GM12878 (cell line): ENCODE measurements around the gene GUCY1A2. TPM values are rescaled to one million over a fixed set of nuclear protein-coding genes. Genes with fewer than 3 reads are reported as not detected.

Source experiments
- ATAC-seq: fragments of 200-7000 bp; cut with Tn5 transposase; 3 replicates; pipeline ENCODE4 v1.9.1; 2020; ENCODE audit warnings: mild to moderate bottlenecking, moderate library complexity
- BruUV-seq: library from RNA; stranded (reverse); fragments of 400-500 nt; replicated peaks from 2 replicates; lab custom pipeline; 2021; lab: Mats Ljungman, UMichigan
- CTCF ChIA-PET: fragments of 300-600 bp; sonication (Branson Sonifier 250); formaldehyde crosslinking; extraction: SDS; loops from one replicate; lab custom pipeline; 2021; ENCODE audit warnings: inconsistent platforms; lab: Yijun Ruan, JAX
- POLR2A ChIA-PET: fragments of 350-600 bp; formaldehyde crosslinking; extraction: SDS; loops from one replicate; lab custom pipeline; 2021; ENCODE audit warnings: inconsistent platforms; lab: Charles Lee
- RAD21 ChIA-PET: fragments of 300-600 bp; sonication (Branson Sonifier 250); formaldehyde crosslinking; loops from one replicate; lab custom pipeline; 2023; ENCODE audit warnings: antibody characterized with exemption; ENCODE audit not compliant: unreplicated experiment; lab: Charles Lee
- SMC1A ChIA-PET: fragments of 300-600 bp; sonication (Branson Sonifier 250); formaldehyde crosslinking; loops from one replicate; lab custom pipeline; 2023; ENCODE audit not compliant: unreplicated experiment, uncharacterized antibody; lab: Charles Lee
- DNase-seq: peaks from one replicate; pipeline ENCODE4 v3.0.0-alpha.2; 2011; ENCODE audit warnings: low read depth, low spot score
- FAIRE-seq: peaks from 3 replicates; lab custom pipeline; 2011; peaks lifted over from hg19 to GRCh38; lab: Jason Lieb, UNC
- H2AFZ ChIP-seq: 2 replicates; pipeline ENCODE4 v1.6.0; 2011; ENCODE audit warnings: low read depth, low read length, control low read depth; ENCODE audit not compliant: control insufficient read depth
- H3K27ac ChIP-seq: 2 replicates; pipeline ENCODE4 v1.5.1; 2011; ENCODE audit warnings: control low read depth; ENCODE audit not compliant: control insufficient read depth, insufficient read depth
- H3K27me3 ChIP-seq, 2 experiments: replicated peaks in 1 of 2; 2 replicates each; pipeline versions ENCODE4 v1.6.0 to v1.6.1; 2011; ENCODE audit warnings: low read length in 1 of 2; ENCODE audit not compliant: control insufficient read depth in 2 of 2, insufficient read depth in 2 of 2
- H3K36me3 ChIP-seq, 2 experiments: 2 replicates each; pipeline ENCODE4 v1.5.1; 2011; ENCODE audit warnings: low read length in 1 of 2; ENCODE audit not compliant: control insufficient read depth in 2 of 2, insufficient read depth in 2 of 2
- H3K4me1 ChIP-seq: 2 replicates; pipeline ENCODE4 v1.6.1; 2011; ENCODE audit warnings: mild to moderate bottlenecking, low read length, moderate library complexity, mixed read lengths; ENCODE audit not compliant: control insufficient read depth, insufficient read depth
- H3K4me2 ChIP-seq: 2 replicates; pipeline ENCODE4 v1.6.0; 2011; ENCODE audit warnings: control low read depth; ENCODE audit not compliant: control insufficient read depth, insufficient read depth
- H3K4me3 ChIP-seq: fragments of 200-600 bp; sonication (generic); 2 replicates; pipeline ENCODE4 v1.5.1; 2016
- H3K79me2 ChIP-seq: 2 replicates; pipeline ENCODE4 v1.6.0; 2011; ENCODE audit warnings: low read length; ENCODE audit not compliant: control insufficient read depth, insufficient read depth
- H3K9ac ChIP-seq: 2 replicates; pipeline ENCODE4 v1.8.0; 2011; ENCODE audit warnings: low read length, control low read depth, mixed read lengths; ENCODE audit not compliant: control insufficient read depth, insufficient read depth
- H3K9me3 ChIP-seq: replicated peaks from 3 replicates; pipeline ENCODE4 v1.5.1; 2011; ENCODE audit warnings: mild to moderate bottlenecking, low read length; ENCODE audit not compliant: control insufficient read depth, insufficient read depth
- H4K20me1 ChIP-seq: 2 replicates; pipeline ENCODE4 v1.6.0; 2011; ENCODE audit not compliant: control insufficient read depth, insufficient read depth
- CBX5 ChIP-seq: sonication (generic); IDR thresholded peaks from 2 replicates; pipeline ENCODE4 v1.6.1; 2016; ENCODE audit warnings: low read depth, moderate library complexity, mild to moderate bottlenecking, inconsistent platforms
- FOS ChIP-seq: IDR thresholded peaks from 3 replicates; pipeline ENCODE4 v1.6.1; 2011; ENCODE audit warnings: borderline replicate concordance; ENCODE audit not compliant: insufficient read length; ENCODE audit errors: extremely low read depth
- HCFC1 ChIP-seq: fragments of 150-350 bp; IDR thresholded peaks from 2 replicates; pipeline ENCODE4 v1.6.1; 2014; ENCODE audit warnings: low read length
- IRF4 ChIP-seq: IDR thresholded peaks from 2 replicates; pipeline ENCODE4 v1.6.1; 2011; ENCODE audit warnings: low read depth, low read length
- KDM1A ChIP-seq: fragments of 200-600 bp; sonication (generic); IDR thresholded peaks from 2 replicates; pipeline ENCODE4 v1.6.1; 2016; ENCODE audit warnings: borderline replicate concordance
- LARP7 ChIP-seq: fragments of 450-650 bp; IDR thresholded peaks from 2 replicates; pipeline ENCODE4 v1.6.1; 2017; ENCODE audit warnings: mild to moderate bottlenecking
- MXI1 ChIP-seq: fragments of 150-350 bp; IDR thresholded peaks from 2 replicates; pipeline ENCODE4 v1.6.1; 2011; ENCODE audit warnings: low read depth, mild to moderate bottlenecking, inconsistent platforms, low read length, improper control_type of control experiment
- RELB ChIP-seq: fragments of 450-650 bp; IDR thresholded peaks from 2 replicates; pipeline ENCODE4 v1.6.1; 2017; ENCODE audit warnings: low read depth, mild to moderate bottlenecking, moderate library complexity
- SMARCA5 ChIP-seq: fragments of 450-650 bp; IDR thresholded peaks from 2 replicates; pipeline ENCODE4 v1.6.1; 2017; ENCODE audit warnings: mild to moderate bottlenecking
- SUZ12 ChIP-seq: fragments of 200-600 bp; sonication (generic); IDR thresholded peaks from one replicate; pipeline ENCODE4 v1.6.1; 2018; ENCODE audit warnings: antibody characterized with exemption, mild to moderate bottlenecking; ENCODE audit not compliant: unreplicated experiment
- TCF3 ChIP-seq: IDR thresholded peaks from 2 replicates; pipeline ENCODE4 v1.6.1; 2012; ENCODE audit warnings: low read depth, mild to moderate bottlenecking, low read length, borderline replicate concordance; ENCODE audit not compliant: insufficient read depth
- ZNF384 ChIP-seq: IDR thresholded peaks from 2 replicates; pipeline ENCODE4 v1.6.1; 2012; ENCODE audit warnings: low read depth, mild to moderate bottlenecking, low read length, improper control_type of control experiment, borderline replicate concordance
- WGBS: methylation state at CpG from one replicate; pipeline ENCODE4 v1.1.6; 2016; ENCODE audit warnings: low lambda C conversion rate; ENCODE audit not compliant: insufficient replicate concordance, insufficient coverage; ENCODE audit errors: missing lambda C conversion rate; 5-methylcytosine and 5-hydroxymethylcytosine counted together
- in situ Hi-C: fragments of 300-500 bp; cut with MboI; formaldehyde crosslinking; loops from 9 replicates; pipeline ENCODE4 v1.14.3; 2018; ENCODE audit warnings: mixed read lengths
- intact Hi-C: fragments of 100-400 bp; cut with micrococcal nuclease; formaldehyde crosslinking; loops from one replicate; pipeline ENCODE4 v1.14.2; 2022; ENCODE audit not compliant: unreplicated experiment
- polyA plus RNA-seq, 11 experiments: library from polyadenylated mRNA; depleted of rRNA in 4 of 11; unstranded in 6 of 11; stranded (reverse) in 5 of 11; fragments of >200 nt; fragmentation: Nextera tagmentation in 4 of 11; fragmentation: Illumina TruSeq in 1 of 11; extraction: Ambion mirVana in 4 of 11; extraction: Trizol in 1 of 11; gene quantifications; 1 replicate in 1 of 11; 2 replicates in 10 of 11; pipeline versions ENCODE4 v1.2.1 to v1.2.3, GENCODE V29; 2011 to 2016; ENCODE audit warnings: inconsistent platforms in 2 of 11, missing spikeins in 2 of 11, low read depth in 1 of 11
- total RNA-seq, 4 experiments: library from RNA; depleted of rRNA in 3 of 4; stranded (reverse); fragments of >200 nt in 3 of 4; fragmentation: Illumina TruSeq in 1 of 4; extraction: Trizol in 1 of 4; gene quantifications; 2 replicates each; pipeline versions ENCODE4 v1.2.1 to v1.2.3, GENCODE V29; 2013 to 2021
- TF ChIP-seq, protein P1 (sequence below): fragments of 450-650 bp; IDR thresholded peaks from 2 replicates; pipeline ENCODE4 v1.6.1; 2016; ENCODE audit warnings: mild to moderate bottlenecking
- TF ChIP-seq, protein P2 (sequence below): fragments of 450-650 bp; formaldehyde crosslinking; IDR thresholded peaks from 2 replicates; pipeline ENCODE4 v1.4.0; 2022; ENCODE audit warnings: mild to moderate bottlenecking, moderate library complexity
- TF ChIP-seq, protein P3 (sequence below): fragments of 450-650 bp; formaldehyde crosslinking; IDR thresholded peaks from 2 replicates; pipeline ENCODE4 v1.4.0; 2020; ENCODE audit warnings: mild to moderate bottlenecking, moderate library complexity

The GUCY1A2 gene
- total and polyA plus RNA-seq, 10 of the 15 experiments (the other 5 are each of a cell fraction or from before 2014, with no cell fraction given) = under 0.01 to 0.03 (median under 0.01) TPM; not detected in 4

DNA sequence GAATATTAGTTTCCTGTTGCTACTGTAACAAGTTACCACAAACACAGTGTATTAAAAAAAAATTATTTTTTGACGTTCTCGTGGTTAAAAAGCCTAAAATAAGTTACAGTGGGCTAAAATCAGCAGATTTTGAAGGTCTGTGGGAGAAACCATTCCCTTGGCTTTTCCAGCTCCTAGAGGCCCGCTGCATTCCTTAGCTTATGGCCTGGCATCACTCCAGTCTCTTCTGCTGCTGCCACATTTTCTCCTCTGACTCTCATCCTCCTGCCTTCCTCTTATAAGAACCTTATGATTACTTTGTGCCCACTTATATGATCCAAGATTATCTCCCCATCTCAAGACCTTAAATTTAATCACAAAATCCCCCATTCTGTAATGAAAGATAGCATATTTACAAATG, 392.7 kb downstream of the GUCY1A2 start (continued):
- TF ChIP-seq, protein P1, sequence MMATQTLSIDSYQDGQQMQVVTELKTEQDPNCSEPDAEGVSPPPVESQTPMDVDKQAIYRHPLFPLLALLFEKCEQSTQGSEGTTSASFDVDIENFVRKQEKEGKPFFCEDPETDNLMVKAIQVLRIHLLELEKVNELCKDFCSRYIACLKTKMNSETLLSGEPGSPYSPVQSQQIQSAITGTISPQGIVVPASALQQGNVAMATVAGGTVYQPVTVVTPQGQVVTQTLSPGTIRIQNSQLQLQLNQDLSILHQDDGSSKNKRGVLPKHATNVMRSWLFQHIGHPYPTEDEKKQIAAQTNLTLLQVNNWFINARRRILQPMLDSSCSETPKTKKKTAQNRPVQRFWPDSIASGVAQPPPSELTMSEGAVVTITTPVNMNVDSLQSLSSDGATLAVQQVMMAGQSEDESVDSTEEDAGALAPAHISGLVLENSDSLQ = no peak
- TF ChIP-seq RELB (no peak), FOS (no peak), ZNF384 (no peak), HCFC1 (no peak)
- TF ChIP-seq, protein P2, sequence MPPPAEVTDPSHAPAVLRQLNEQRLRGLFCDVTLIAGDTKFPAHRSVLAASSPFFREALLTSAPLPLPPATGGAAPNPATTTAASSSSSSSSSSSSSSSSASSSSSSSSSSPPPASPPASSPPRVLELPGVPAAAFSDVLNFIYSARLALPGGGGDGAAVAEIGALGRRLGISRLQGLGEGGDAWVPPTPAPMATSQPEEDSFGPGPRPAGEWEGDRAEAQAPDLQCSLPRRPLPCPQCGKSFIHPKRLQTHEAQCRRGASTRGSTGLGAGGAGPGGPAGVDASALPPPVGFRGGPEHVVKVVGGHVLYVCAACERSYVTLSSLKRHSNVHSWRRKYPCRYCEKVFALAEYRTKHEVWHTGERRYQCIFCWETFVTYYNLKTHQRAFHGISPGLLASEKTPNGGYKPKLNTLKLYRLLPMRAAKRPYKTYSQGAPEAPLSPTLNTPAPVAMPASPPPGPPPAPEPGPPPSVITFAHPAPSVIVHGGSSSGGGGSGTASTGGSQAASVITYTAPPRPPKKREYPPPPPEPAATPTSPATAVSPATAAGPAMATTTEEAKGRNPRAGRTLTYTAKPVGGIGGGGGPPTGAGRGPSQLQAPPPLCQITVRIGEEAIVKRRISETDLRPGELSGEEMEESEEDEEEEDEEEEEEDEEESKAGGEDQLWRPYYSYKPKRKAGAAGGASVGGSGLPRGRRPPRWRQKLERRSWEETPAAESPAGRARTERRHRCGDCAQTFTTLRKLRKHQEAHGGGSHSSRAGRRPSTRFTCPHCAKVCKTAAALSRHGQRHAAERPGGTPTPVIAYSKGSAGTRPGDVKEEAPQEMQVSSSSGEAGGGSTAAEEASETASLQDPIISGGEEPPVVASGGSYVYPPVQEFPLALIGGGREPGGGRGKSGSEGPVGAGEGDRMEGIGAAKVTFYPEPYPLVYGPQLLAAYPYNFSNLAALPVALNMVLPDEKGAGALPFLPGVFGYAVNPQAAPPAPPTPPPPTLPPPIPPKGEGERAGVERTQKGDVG (CRISPR knock-in tag) = no peak

DNA sequence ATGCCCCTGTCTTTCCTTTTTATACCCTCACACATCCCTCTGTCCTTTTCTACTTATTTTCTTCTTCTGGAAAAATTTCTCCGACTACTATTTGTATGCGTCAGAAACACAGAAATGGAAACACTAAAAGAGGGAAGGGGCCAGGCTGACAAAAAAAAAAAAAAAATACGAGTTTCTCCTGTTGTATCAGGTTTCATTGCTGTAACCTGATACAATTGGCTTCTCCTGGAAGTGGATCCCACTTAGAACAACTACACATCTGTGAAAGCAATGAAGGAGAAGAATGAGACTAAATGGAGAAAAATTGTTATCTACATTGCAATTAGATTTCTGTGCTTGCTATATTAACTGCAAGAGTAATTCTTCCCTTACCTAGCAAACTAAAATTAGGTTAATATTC, 393.9 kb downstream of the GUCY1A2 start:
- no peak for DNase-seq
- RAD21 ChIA-PET = no interaction called here
- TF ChIP-seq SMARCA5 = no peak
- TF ChIP-seq, protein P3, sequence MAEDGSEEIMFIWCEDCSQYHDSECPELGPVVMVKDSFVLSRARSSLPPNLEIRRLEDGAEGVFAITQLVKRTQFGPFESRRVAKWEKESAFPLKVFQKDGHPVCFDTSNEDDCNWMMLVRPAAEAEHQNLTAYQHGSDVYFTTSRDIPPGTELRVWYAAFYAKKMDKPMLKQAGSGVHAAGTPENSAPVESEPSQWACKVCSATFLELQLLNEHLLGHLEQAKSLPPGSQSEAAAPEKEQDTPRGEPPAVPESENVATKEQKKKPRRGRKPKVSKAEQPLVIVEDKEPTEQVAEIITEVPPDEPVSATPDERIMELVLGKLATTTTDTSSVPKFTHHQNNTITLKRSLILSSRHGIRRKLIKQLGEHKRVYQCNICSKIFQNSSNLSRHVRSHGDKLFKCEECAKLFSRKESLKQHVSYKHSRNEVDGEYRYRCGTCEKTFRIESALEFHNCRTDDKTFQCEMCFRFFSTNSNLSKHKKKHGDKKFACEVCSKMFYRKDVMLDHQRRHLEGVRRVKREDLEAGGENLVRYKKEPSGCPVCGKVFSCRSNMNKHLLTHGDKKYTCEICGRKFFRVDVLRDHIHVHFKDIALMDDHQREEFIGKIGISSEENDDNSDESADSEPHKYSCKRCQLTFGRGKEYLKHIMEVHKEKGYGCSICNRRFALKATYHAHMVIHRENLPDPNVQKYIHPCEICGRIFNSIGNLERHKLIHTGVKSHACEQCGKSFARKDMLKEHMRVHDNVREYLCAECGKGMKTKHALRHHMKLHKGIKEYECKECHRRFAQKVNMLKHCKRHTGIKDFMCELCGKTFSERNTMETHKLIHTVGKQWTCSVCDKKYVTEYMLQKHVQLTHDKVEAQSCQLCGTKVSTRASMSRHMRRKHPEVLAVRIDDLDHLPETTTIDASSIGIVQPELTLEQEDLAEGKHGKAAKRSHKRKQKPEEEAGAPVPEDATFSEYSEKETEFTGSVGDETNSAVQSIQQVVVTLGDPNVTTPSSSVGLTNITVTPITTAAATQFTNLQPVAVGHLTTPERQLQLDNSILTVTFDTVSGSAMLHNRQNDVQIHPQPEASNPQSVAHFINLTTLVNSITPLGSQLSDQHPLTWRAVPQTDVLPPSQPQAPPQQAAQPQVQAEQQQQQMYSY = no peak
- TF ChIP-seq LARP7 = no peak
- TF ChIP-seq MXI1 = no peak
- TF ChIP-seq TCF3 = no peak
- TF ChIP-seq CBX5 = no peak
- TF ChIP-seq KDM1A = no peak
- TF ChIP-seq SUZ12 = no peak
- no peak for TF ChIP-seq IRF4

More for the DNA sequence above, 393.9 kb downstream of the GUCY1A2 start:
- intact Hi-C loops (no loop called here), in situ Hi-C loops (no loop called here)
- H3K27me3 ChIP-seq = no peaks in the 10 kb centered on the region
- ChIA-PET SMC1A (no interaction called here), CTCF (no interaction called here), POLR2A (no interaction called here)
- no peaks in the 10 kb centered on the region for H3K79me2 ChIP-seq
- no TSS peak for BruUV-seq
- no peak overlapping the region for H3K4me2 ChIP-seq
- H3K4me1 ChIP-seq = no peaks in the 10 kb centered on the region
- FAIRE-seq (no peak), ATAC-seq (no peak)
- no peaks in the 10 kb centered on the region for H4K20me1 ChIP-seq
- no peak overlapping the region for H2AFZ ChIP-seq
- no peaks in the 10 kb centered on the region for H3K36me3 ChIP-seq
- H3K4me3 ChIP-seq = no peak overlapping the region
- 39% methylated on average over 3 of the region's 3 CpGs for WGBS
- no peak overlapping the region for H3K9ac ChIP-seq
- no peaks in the 10 kb centered on the region for H3K9me3 ChIP-seq
- H3K27ac ChIP-seq = no peak overlapping the region
